MM.1S (cell line): Measurements from ENCODE around the gene CNPY2.

Experiments
- DNase-seq: peaks from one replicate; pipeline ENCODE4 v3.0.0-alpha.2; 2015
- H2AFZ ChIP-seq: fragments of 300-600 bp; sonication (generic); 2 replicates; pipeline ENCODE4 v1.6.0; 2016; ENCODE audit warnings: antibody characterized with exemption, low read length
- H3F3A ChIP-seq: fragments of 300-600 bp; sonication (generic); 2 replicates; pipeline ENCODE4 v1.6.1; 2016; ENCODE audit warnings: mild to moderate bottlenecking, antibody characterized with exemption, low read length, moderate library complexity, mixed read lengths; ENCODE audit not compliant: insufficient read depth
- H3K27ac ChIP-seq: fragments of 300-600 bp; sonication (generic); 2 replicates; pipeline ENCODE4 v1.5.1; 2016; ENCODE audit warnings: mild to moderate bottlenecking, low read length
- H3K27me3 ChIP-seq: fragments of 300-600 bp; sonication (generic); replicated peaks from 2 replicates; pipeline ENCODE4 v1.6.0; 2016; ENCODE audit warnings: low read length; ENCODE audit not compliant: insufficient read depth
- H3K36me3 ChIP-seq: fragments of 300-600 bp; sonication (generic); replicated peaks from 2 replicates; pipeline ENCODE4 v1.6.1; 2016; ENCODE audit warnings: mild to moderate bottlenecking, low read length, mixed read lengths; ENCODE audit not compliant: insufficient read depth
- H3K4me1 ChIP-seq: fragments of 300-600 bp; sonication (generic); 2 replicates; pipeline ENCODE4 v1.6.1; 2016; ENCODE audit warnings: low read length, mixed read lengths
- H3K4me2 ChIP-seq: fragments of 300-600 bp; sonication (generic); 2 replicates; pipeline ENCODE4 v1.6.0; 2016; ENCODE audit warnings: low read depth, low read length
- H3K4me3 ChIP-seq: fragments of 300-600 bp; sonication (generic); 2 replicates; pipeline ENCODE4 v1.5.1; 2016; ENCODE audit warnings: low read length, mixed read lengths
- H3K79me2 ChIP-seq: fragments of 300-600 bp; sonication (generic); 2 replicates; pipeline ENCODE4 v1.6.1; 2016; ENCODE audit warnings: mixed run types, low read length, mixed read lengths
- H3K9ac ChIP-seq: fragments of 300-600 bp; sonication (generic); 2 replicates; pipeline ENCODE4 v1.6.1; 2016; ENCODE audit warnings: low read length, mixed read lengths
- H3K9me2 ChIP-seq: fragments of 300-600 bp; sonication (generic); replicated peaks from 2 replicates; pipeline ENCODE4 v1.6.1; 2016; ENCODE audit warnings: mild to moderate bottlenecking, low read length, mixed read lengths; ENCODE audit not compliant: insufficient read depth
- H3K9me3 ChIP-seq: fragments of 300-600 bp; sonication (generic); replicated peaks from 2 replicates; pipeline ENCODE4 v1.6.1; 2016; ENCODE audit warnings: mild to moderate bottlenecking, low read length, mixed read lengths; ENCODE audit not compliant: insufficient read depth
- H4K20me1 ChIP-seq: fragments of 300-600 bp; sonication (generic); 2 replicates; pipeline ENCODE4 v1.6.1; 2016; ENCODE audit warnings: mild to moderate bottlenecking, low read length, moderate library complexity, mixed read lengths; ENCODE audit not compliant: insufficient read depth
- EZH2 ChIP-seq: fragments of 300-600 bp; sonication (generic); optimal IDR thresholded peaks from 2 replicates; pipeline ENCODE3; 2017; ENCODE audit warnings: low read depth, mild to moderate bottlenecking, antibody characterized with exemption, low read length, mixed read lengths
- EZH2phosphoT487 ChIP-seq: fragments of 300-600 bp; sonication (generic); IDR thresholded peaks from 2 replicates; pipeline ENCODE4 v1.6.1; 2018; ENCODE audit warnings: antibody characterized with exemption, low read length
- TF ChIP-seq, protein P1 (sequence below): fragments of 300-600 bp; sonication (generic); IDR thresholded peaks from 2 replicates; pipeline ENCODE4 v1.5.1; 2016; ENCODE audit warnings: antibody characterized with exemption, low read length, mixed read lengths

The CNPY2 gene

DNA sequence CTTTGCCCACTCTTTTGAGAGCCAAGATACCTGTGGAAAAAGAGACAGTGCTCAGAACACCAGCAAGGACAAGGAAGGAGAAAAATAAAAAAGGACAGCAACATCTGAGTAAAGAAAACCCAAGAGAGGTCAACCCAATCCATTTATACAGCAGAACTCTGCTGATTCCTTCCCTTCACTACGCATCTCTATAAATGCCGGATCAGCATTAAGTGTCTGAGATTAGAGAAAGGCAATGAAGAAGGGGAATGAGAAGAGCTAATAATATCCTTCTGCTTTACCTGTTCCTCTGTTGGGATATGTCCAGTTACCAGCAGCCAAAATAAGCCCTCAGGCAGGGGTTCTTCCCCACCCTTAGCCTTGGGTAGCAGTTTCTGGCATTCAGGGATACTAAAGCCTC is 33.2 kb downstream of the CNPY2 start:
- no peak overlapping the region for H3K4me2 ChIP-seq
- H3K4me1 ChIP-seq, result no peaks in the 10 kb centered on the region
- TF ChIP-seq EZH2phosphoT487, result no peak
- TF ChIP-seq, protein P1, sequence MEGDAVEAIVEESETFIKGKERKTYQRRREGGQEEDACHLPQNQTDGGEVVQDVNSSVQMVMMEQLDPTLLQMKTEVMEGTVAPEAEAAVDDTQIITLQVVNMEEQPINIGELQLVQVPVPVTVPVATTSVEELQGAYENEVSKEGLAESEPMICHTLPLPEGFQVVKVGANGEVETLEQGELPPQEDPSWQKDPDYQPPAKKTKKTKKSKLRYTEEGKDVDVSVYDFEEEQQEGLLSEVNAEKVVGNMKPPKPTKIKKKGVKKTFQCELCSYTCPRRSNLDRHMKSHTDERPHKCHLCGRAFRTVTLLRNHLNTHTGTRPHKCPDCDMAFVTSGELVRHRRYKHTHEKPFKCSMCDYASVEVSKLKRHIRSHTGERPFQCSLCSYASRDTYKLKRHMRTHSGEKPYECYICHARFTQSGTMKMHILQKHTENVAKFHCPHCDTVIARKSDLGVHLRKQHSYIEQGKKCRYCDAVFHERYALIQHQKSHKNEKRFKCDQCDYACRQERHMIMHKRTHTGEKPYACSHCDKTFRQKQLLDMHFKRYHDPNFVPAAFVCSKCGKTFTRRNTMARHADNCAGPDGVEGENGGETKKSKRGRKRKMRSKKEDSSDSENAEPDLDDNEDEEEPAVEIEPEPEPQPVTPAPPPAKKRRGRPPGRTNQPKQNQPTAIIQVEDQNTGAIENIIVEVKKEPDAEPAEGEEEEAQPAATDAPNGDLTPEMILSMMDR, result no peak
- TF ChIP-seq EZH2, result no peak
- no peaks in the 10 kb centered on the region for H3K27me3 ChIP-seq
- H3K9me3 ChIP-seq, result no peaks in the 10 kb centered on the region
- no peaks in the 10 kb centered on the region for H3F3A ChIP-seq
- no peak overlapping the region for H3K9ac ChIP-seq
- H4K20me1 ChIP-seq, result no peaks in the 10 kb centered on the region
- DNase-seq, result no peak
- H3K27ac ChIP-seq, result no peak overlapping the region
- no peaks in the 10 kb centered on the region for H3K9me2 ChIP-seq
- peaks cover 19% of the 10 kb centered on the region for H3K79me2 ChIP-seq
- no peak overlapping the region for H3K4me3 ChIP-seq
- H2AFZ ChIP-seq, result no peak overlapping the region
- H3K36me3 ChIP-seq, result peaks cover 15% of the 10 kb centered on the region

DNA sequence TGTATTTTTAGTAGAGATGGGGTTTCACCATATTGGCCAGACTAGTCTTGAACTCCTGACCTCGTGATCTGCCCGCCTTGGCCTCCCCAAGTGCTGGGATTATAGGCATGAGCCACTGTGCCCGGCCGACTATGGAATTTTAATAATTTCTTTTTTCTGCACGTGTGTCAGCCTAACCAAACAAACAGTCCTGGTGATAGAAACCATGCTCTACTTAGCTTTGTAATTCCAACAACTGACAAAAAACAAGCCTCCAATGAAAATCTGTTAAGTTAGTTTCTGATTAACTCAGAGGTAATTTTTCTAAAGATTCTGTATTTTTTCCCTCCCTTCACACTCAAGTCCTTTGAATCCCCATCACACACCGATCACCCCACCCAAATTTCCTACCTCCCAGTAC is 33.8 kb downstream of the CNPY2 start:
- H2AFZ ChIP-seq, result no peak overlapping the region
- H3K4me2 ChIP-seq, result no peak overlapping the region
- H4K20me1 ChIP-seq, result no peaks in the 10 kb centered on the region
- H3K27ac ChIP-seq, result no peak overlapping the region
- H3K4me3 ChIP-seq, result no peak overlapping the region
- no peaks in the 10 kb centered on the region for H3K27me3 ChIP-seq
- no peak overlapping the region for H3K9ac ChIP-seq
- no peaks in the 10 kb centered on the region for H3K9me2 ChIP-seq
- no peaks in the 10 kb centered on the region for H3F3A ChIP-seq
- no peaks in the 10 kb centered on the region for H3K4me1 ChIP-seq
- no peak for DNase-seq
- no peaks in the 10 kb centered on the region for H3K9me3 ChIP-seq
- TF ChIP-seq, protein P1, result no peak
- TF ChIP-seq EZH2, result no peak
- peaks cover 16% of the 10 kb centered on the region for H3K79me2 ChIP-seq
- peaks cover 15% of the 10 kb centered on the region for H3K36me3 ChIP-seq

- Histone ChIP-seq H3K9me2 (no peaks in the 10 kb centered on the region), H3K27ac (no peak overlapping the region), H3K79me2 (peaks cover 7% of the 10 kb centered on the region), H3K4me1 (no peaks in the 10 kb centered on the region), H4K20me1 (no peaks in the 10 kb centered on the region), H3K4me2 (no peak overlapping the region), H3K9me3 (no peaks in the 10 kb centered on the region), H3K9ac (no peak overlapping the region), H3K36me3 (peaks cover 16% of the 10 kb centered on the region), H3K4me3 (no peak overlapping the region), H3F3A (no peaks in the 10 kb centered on the region), H2AFZ (no peak overlapping the region), H3K27me3 (no peaks in the 10 kb centered on the region)
- no peak for DNase-seq
- TF ChIP-seq EZH2 (no peak), EZH2phosphoT487 (no peak)
- TF ChIP-seq, protein P1, result no peak
Measured at GRCh38 chr12:56280849-56281248, 34.9 kb downstream of the CNPY2 start.
